IMR-90 (cell line): ENCODE data around the gene MICU1. TPM values are rescaled to one million over a fixed set of nuclear protein-coding genes. Genes with fewer than 3 reads are reported as not detected.

ENCODE experiments used
- ATAC-seq: fragments of 200-7000 bp; cut with Tn5 transposase; 2 replicates; pipeline ENCODE4 v1.9.1; 2020; ENCODE audit warnings: low read depth, mild to moderate bottlenecking, moderate library complexity
- BruUV-seq: library from RNA; stranded (reverse); fragments of 400-500 nt; replicated peaks from 2 replicates; lab custom pipeline; 2021; lab: Mats Ljungman, UMichigan
- CTCF ChIA-PET: fragments of 300-600 bp; formaldehyde crosslinking; extraction: SDS; loops from one replicate; lab custom pipeline; 2021; ENCODE audit warnings: antibody characterized with exemption; lab: Yijun Ruan, JAX
- POLR2A ChIA-PET: fragments of 300-600 bp; sonication (Branson Sonifier 250); formaldehyde crosslinking; loops from one replicate; lab custom pipeline; 2022; ENCODE audit warnings: antibody characterized with exemption; ENCODE audit not compliant: unreplicated experiment; lab: Charles Lee
- DNase-seq: peaks from one replicate; pipeline ENCODE4 v3.0.0; 2013
- H2AFZ ChIP-seq: replicated peaks from 2 replicates; pipeline ENCODE3; 2013; ENCODE audit warnings: low read length, mild to moderate bottlenecking; ENCODE audit not compliant: poor library complexity
- H2AK5ac ChIP-seq: 2 replicates; pipeline ENCODE4 v1.6.1; 2013; ENCODE audit warnings: low read depth, low read length, inconsistent platforms
- H2AK9ac ChIP-seq: replicated peaks from 2 replicates; pipeline ENCODE3; 2013; ENCODE audit warnings: mild to moderate bottlenecking, low read depth, low read length, moderate library complexity; ENCODE audit not compliant: poor library complexity
- H2BK120ac ChIP-seq: 2 replicates; pipeline ENCODE4 v1.6.1; 2013; ENCODE audit warnings: low read depth, low read length, inconsistent platforms
- H2BK15ac ChIP-seq: 3 replicates; pipeline ENCODE4 v1.6.1; 2013; ENCODE audit warnings: low read depth, low read length, inconsistent platforms
- H2BK20ac ChIP-seq: 2 replicates; pipeline ENCODE4 v1.6.1; 2013; ENCODE audit warnings: low read depth, mild to moderate bottlenecking, inconsistent platforms, low read length, moderate library complexity
- H2BK5ac ChIP-seq: 2 replicates; pipeline ENCODE4 v1.6.1; 2013; ENCODE audit warnings: mild to moderate bottlenecking, low read depth, low read length, inconsistent platforms; ENCODE audit not compliant: poor library complexity, severe bottlenecking
- H3K14ac ChIP-seq: replicated peaks from 2 replicates; pipeline ENCODE4 v1.6.1; 2013; ENCODE audit warnings: low read depth, low read length, inconsistent platforms
- H3K18ac ChIP-seq: 2 replicates; pipeline ENCODE4 v1.6.1; 2013; ENCODE audit warnings: low read depth, low read length, control low read depth
- H3K23ac ChIP-seq: 2 replicates; pipeline ENCODE4 v1.6.1; 2013; ENCODE audit warnings: low read depth, low read length, inconsistent platforms
- H3K27ac ChIP-seq: 2 replicates; pipeline ENCODE4 v1.5.1; 2013; ENCODE audit warnings: mild to moderate bottlenecking, control low read depth, low read length; ENCODE audit not compliant: insufficient read depth
- H3K27me3 ChIP-seq: 2 replicates; pipeline ENCODE4 v1.6.1; 2013; ENCODE audit warnings: low read length; ENCODE audit not compliant: control insufficient read depth, insufficient read depth
- H3K36me3 ChIP-seq: 2 replicates; pipeline ENCODE4 v1.6.1; 2013; ENCODE audit warnings: low read length, mixed read lengths; ENCODE audit not compliant: control insufficient read depth, insufficient read depth
- H3K4ac ChIP-seq: 2 replicates; pipeline ENCODE4 v1.6.1; 2013; ENCODE audit warnings: low read depth, low read length, inconsistent platforms
- H3K4me1 ChIP-seq: 2 replicates; pipeline ENCODE4 v1.6.1; 2013; ENCODE audit warnings: low read length, mixed read lengths; ENCODE audit not compliant: control insufficient read depth, insufficient read depth
- H3K4me2 ChIP-seq: 2 replicates; pipeline ENCODE4 v1.6.1; 2013; ENCODE audit warnings: low read depth, mild to moderate bottlenecking, control low read depth, low read length, moderate library complexity
- H3K4me3 ChIP-seq: 2 replicates; pipeline ENCODE4 v1.5.1; 2013; ENCODE audit warnings: low read depth, mild to moderate bottlenecking, control low read depth, low read length, moderate library complexity; ENCODE audit not compliant: insufficient read depth
- H3K56ac ChIP-seq: 2 replicates; pipeline ENCODE4 v1.6.1; 2013; ENCODE audit warnings: low read length, inconsistent platforms; ENCODE audit not compliant: insufficient read depth; ENCODE audit errors: extremely low read depth
- H3K79me1 ChIP-seq, 2 experiments: 2 replicates each; pipeline ENCODE4 v1.6.1; 2013; ENCODE audit warnings: low read length in 2 of 2, inconsistent platforms in 1 of 2, low read depth in 1 of 2
- H3K9ac ChIP-seq: 2 replicates; pipeline ENCODE4 v1.6.1; 2013; ENCODE audit warnings: low read depth, low read length, control low read depth
- H3K9me1 ChIP-seq: 2 replicates; pipeline ENCODE4 v1.6.1; 2013; ENCODE audit warnings: low read length, inconsistent platforms; ENCODE audit not compliant: insufficient read depth
- H3K9me3 ChIP-seq: 2 replicates; pipeline ENCODE4 v1.6.1; 2013; ENCODE audit warnings: low read length; ENCODE audit not compliant: control insufficient read depth, insufficient read depth
- H4K20me1 ChIP-seq: 2 replicates; pipeline ENCODE4 v1.6.1; 2013; ENCODE audit warnings: low read length, inconsistent platforms; ENCODE audit not compliant: insufficient read depth
- H4K5ac ChIP-seq: 2 replicates; pipeline ENCODE4 v1.6.1; 2013; ENCODE audit warnings: mild to moderate bottlenecking, low read depth, low read length, control low read depth
- H4K8ac ChIP-seq, 2 experiments: 2 replicates each; pipeline ENCODE4 v1.6.1; 2013; ENCODE audit warnings: low read depth in 2 of 2, low read length in 2 of 2, control low read depth in 1 of 2, inconsistent platforms in 1 of 2
- H4K91ac ChIP-seq: 2 replicates; pipeline ENCODE4 v1.6.1; 2013; ENCODE audit warnings: low read depth, low read length, inconsistent platforms; ENCODE audit not compliant: insufficient read depth
- BHLHE40 ChIP-seq: fragments of 150-350 bp; IDR thresholded peaks from 2 replicates; pipeline ENCODE4 v1.6.1; 2016; ENCODE audit warnings: mild to moderate bottlenecking, low read depth, low read length
- CHD1 ChIP-seq: IDR thresholded peaks from 2 replicates; pipeline ENCODE4 v1.6.1; 2012; ENCODE audit warnings: low read depth, low read length, improper control_type of control experiment
- MAFK ChIP-seq: IDR thresholded peaks from 2 replicates; pipeline ENCODE4 v1.6.1; 2012; ENCODE audit warnings: low read depth, low read length, improper control_type of control experiment
- MXI1 ChIP-seq: IDR thresholded peaks from 2 replicates; pipeline ENCODE4 v1.6.1; 2012; ENCODE audit warnings: low read depth, mild to moderate bottlenecking, low read length, moderate library complexity, borderline replicate concordance
- NFE2L2 ChIP-seq: fragments of 150-350 bp; IDR thresholded peaks from 2 replicates; pipeline ENCODE4 v1.6.1; 2016; ENCODE audit warnings: low read depth, mild to moderate bottlenecking, low read length
- POLR2A ChIP-seq: IDR thresholded peaks from 2 replicates; pipeline ENCODE4 v1.6.1; 2012; ENCODE audit warnings: mild to moderate bottlenecking, low read depth, low read length
- RAD21 ChIP-seq: IDR thresholded peaks from 2 replicates; pipeline ENCODE4 v1.6.1; 2012; ENCODE audit warnings: low read length, improper control_type of control experiment
- RFX5 ChIP-seq: IDR thresholded peaks from 2 replicates; pipeline ENCODE4 v1.8.0; 2012; ENCODE audit warnings: low read depth, mild to moderate bottlenecking, low read length, moderate library complexity
- SMC3 ChIP-seq: fragments of 150-350 bp; IDR thresholded peaks from 2 replicates; pipeline ENCODE4 v1.6.1; 2016; ENCODE audit warnings: low read depth, mild to moderate bottlenecking, antibody characterized with exemption, low read length, moderate library complexity
- WGBS, 2 experiments: methylation state at CpG; one replicate each; pipeline versions ENCODE4 v1.1.5 to v1.1.7; 2013; ENCODE audit warnings: missing lambda C conversion rate in 2 of 2; ENCODE audit not compliant: insufficient read length in 1 of 2; ENCODE audit errors: extremely low coverage in 2 of 2; 5-methylcytosine and 5-hydroxymethylcytosine counted together
- dilution Hi-C: fragments of 300-500 bp; cut with HindIII; formaldehyde crosslinking; loops from one replicate; pipeline ENCODE4 v1.14.3; 2018; ENCODE audit warnings: low sequenced_read_pairs; ENCODE audit not compliant: unreplicated experiment
- in situ Hi-C: fragments of 300-500 bp; cut with MboI; formaldehyde crosslinking; loops from 3 replicates; pipeline ENCODE4 v1.14.3; 2019; ENCODE audit warnings: low sequenced_read_pairs, inconsistent platforms, mixed read lengths
- intact Hi-C: fragments of 100-400 bp; cut with micrococcal nuclease; formaldehyde crosslinking; loops from 2 replicates; pipeline ENCODE4 v1.10.0; 2022
- polyA plus RNA-seq, 3 experiments: library from polyadenylated mRNA; depleted of rRNA; stranded (reverse); fragments of >200 nt; gene quantifications; 2 replicates each; pipeline ENCODE4 v1.2.3, GENCODE V29; 2012; ENCODE audit warnings: low replicate concordance in 1 of 3
- total RNA-seq: library from RNA; depleted of rRNA; stranded (reverse); fragments of >200 nt; gene quantifications from 2 replicates; pipeline ENCODE4 v1.2.3, GENCODE V29; 2012

MICU1 gene
- total and polyA plus RNA-seq, 2 of the 4 experiments (the other 2 are of a cell fraction) = 43.6 to 44.7 TPM

- no peak overlapping the region for H4K5ac ChIP-seq
- H3K9me3 ChIP-seq = no peaks in the 10 kb centered on the region
- DNase-seq (no peak), ATAC-seq (no peak)
- no peaks in the 10 kb centered on the region for H3K36me3 ChIP-seq
- dilution Hi-C loops (no loop called here), intact Hi-C loops (no loop called here), in situ Hi-C loops (no loop called here)
- H3K14ac ChIP-seq = no peak overlapping the region
- H3K79me1 ChIP-seq = no peaks in the 10 kb centered on the region
- TF ChIP-seq RAD21 (no peak), POLR2A (no peak), MXI1 (no peak), RFX5 (no peak), NFE2L2 (no peak), BHLHE40 (no peak), MAFK (no peak), SMC3 (no peak), CHD1 (no peak)
- H3K9me1 ChIP-seq = no peaks in the 10 kb centered on the region
- ChIA-PET POLR2A (no interaction called here), CTCF (no interaction called here)
- no peak overlapping the region for H3K27ac ChIP-seq
- no peak overlapping the region for H2BK120ac ChIP-seq
- no peak overlapping the region for H3K23ac ChIP-seq
- no peak overlapping the region for H3K9ac ChIP-seq
- H3K4ac ChIP-seq = no peak overlapping the region
- no peak overlapping the region for H3K4me2 ChIP-seq
- H3K56ac ChIP-seq = no peak overlapping the region
- no peak overlapping the region for H2AK5ac ChIP-seq
- H2BK15ac ChIP-seq = no peak overlapping the region
- no peak overlapping the region for H4K8ac ChIP-seq
- WGBS, 2 experiments = no CpG with 5 or more reads among the region's 2 CpGs
- H4K20me1 ChIP-seq = no peaks in the 10 kb centered on the region
- BruUV-seq = no TSS peak
- no peak overlapping the region for H3K18ac ChIP-seq
- H3K4me1 ChIP-seq = no peaks in the 10 kb centered on the region
- no peak overlapping the region for H2BK20ac ChIP-seq
- H2AFZ ChIP-seq = no peak overlapping the region
- H2BK5ac ChIP-seq = no peak overlapping the region
- H3K27me3 ChIP-seq = no peaks in the 10 kb centered on the region
- H4K91ac ChIP-seq = no peak overlapping the region
- H2AK9ac ChIP-seq = no peak overlapping the region
- no peak overlapping the region for H3K4me3 ChIP-seq
Measured at GRCh38 chr10:72464438-72464837, 161.4 kb downstream of the MICU1 start.
